HFF-Myc (cell line): Measurements from ENCODE around the gene SCTR.

Source experiments
- DNase-seq: peaks from one replicate; pipeline ENCODE4 v3.0.0-alpha.2; 2011; ENCODE audit warnings: low read depth; ENCODE audit errors: extremely low read depth
- H3K4me3 ChIP-seq: replicated peaks from 2 replicates; pipeline ENCODE4 v1.5.1; 2011; ENCODE audit warnings: low read depth, mild to moderate bottlenecking, control low read depth, low read length
- CTCF ChIP-seq: IDR thresholded peaks from 2 replicates; pipeline ENCODE4 v1.5.1; 2012; ENCODE audit warnings: mild to moderate bottlenecking, low read depth, low read length, control low read depth; ENCODE audit errors: missing control alignments

Gene SCTR

DNA sequence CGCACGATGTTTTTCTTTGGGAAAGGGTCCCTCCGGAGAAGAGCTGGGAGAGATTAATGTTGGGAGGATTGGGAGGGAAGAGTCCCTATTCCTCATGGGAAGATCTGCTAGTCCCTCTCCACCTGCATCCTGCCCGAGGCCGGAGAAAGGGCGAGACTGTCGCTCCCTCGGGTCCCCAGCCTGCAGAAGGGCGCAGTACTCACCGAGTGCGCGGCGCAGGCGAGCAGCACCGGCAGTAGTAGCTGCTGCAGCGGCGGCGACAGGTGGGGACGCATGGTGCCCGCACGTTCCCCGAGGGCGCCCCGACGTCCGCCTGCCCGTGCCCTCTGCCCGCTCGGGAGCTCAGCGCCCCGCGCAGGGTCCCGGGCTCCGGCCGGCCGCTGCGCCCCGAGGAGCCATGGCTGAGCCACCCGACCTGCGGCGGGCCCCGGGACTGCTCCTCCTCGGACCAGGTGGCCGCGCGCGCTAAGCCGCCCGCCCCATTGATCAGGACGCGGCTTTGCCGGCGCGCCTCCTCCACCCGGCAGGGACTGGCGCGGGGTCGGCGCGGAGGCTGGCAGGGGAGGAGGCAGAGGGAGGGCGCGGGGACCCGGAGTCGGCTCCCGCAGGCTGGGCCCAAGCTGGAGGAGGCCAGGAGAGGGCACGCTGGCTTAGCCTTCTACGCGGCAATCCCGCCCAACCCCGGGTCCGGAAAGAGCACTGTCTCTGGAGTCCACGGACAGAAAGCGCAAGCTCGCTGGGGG lies at the start of gene SCTR:
Gene SCTR, minus strand, starts transcription at position 532 of the 743 bp plus-strand sequence. Its CDS starts 257 bp downstream, at position 275.
- no peak within 1 kb of the TSS for H3K4me3 ChIP-seq
- no peak for DNase-seq
- TF ChIP-seq CTCF, result no peak

- TF ChIP-seq CTCF, result no peak
- no peak for DNase-seq
- no peak overlapping the region for H3K4me3 ChIP-seq
These were observed 43.0 kb upstream of the SCTR start for GRCh38 chr2:119567292-119567691.

DNA sequence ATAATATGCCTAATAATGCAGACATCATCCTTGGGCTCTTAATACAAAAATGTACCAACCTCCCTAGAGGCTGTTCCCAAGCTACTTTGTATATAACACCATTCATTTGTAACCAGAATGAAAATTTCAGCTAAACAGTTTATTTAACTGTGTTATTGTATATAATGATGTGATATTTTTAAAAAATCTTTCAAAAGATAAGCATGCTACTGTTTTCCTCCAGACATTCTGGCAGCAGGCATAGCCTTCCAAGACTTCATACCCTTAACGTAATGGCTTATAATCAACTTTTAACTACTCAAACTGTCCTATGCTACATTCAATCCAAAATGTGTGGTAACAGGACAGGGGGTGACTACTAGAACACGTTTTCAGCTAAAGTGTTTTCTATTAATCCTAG lies 41.2 kb upstream of the SCTR start:
- TF ChIP-seq CTCF, result no peak
- DNase-seq, result no peak
- no peak overlapping the region for H3K4me3 ChIP-seq

DNA sequence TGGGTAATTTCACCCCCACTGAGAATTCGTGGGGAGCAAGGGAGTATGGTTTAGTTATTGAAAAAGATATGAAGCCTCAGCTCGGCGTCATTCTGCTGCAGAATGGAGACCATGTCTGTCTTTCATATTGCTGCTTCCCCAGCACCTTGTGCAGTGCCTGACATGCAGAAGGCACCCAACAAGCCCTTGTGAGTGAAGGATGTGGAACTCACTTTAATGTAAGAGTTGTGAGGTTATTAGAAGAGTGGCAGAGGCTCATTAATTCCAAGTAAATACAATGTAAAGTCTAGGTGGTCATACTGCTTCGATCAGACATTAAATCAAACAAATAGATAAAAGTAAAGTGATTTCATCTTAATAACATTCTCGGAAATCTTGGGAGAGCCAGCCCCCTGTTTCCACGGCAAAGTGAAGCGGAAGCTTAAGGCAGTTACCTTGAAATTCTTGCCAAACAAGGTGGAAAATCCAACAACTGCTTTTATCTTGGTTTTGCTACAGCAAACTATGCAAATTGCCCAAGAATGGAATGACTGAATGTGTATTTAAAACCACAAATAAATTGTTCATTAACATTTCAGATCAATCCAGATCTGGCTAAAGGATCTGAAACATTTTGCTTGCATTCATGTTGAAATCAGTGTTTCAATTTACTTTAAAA lies 29.5 kb upstream of the SCTR start:
- TF ChIP-seq CTCF, result no peak
- no peak for DNase-seq
- H3K4me3 ChIP-seq, result no peak overlapping the region

- no peak for TF ChIP-seq CTCF
- DNase-seq, result no peak
- H3K4me3 ChIP-seq, result no peak overlapping the region
These were observed 28.6 kb upstream of the SCTR start for GRCh38 chr2:119552902-119553301.

DNA sequence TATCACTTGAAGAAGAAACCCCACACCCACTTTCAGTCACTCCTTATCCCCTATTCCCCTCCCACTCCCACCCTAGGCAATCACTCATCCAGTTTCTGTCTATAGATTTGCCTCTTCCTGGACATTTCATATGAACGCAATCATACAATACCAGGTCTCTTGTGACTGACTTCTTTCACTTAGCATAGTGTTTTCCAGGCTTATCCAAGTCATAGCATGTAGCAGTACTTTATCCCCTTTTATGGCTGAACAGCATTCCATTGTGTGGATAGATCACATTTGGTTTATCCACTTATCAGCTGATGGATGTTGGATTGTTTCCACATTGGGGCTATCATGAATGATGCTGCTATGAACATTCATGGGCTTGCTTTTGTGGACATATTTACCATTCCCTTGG lies 26.6 kb upstream of the SCTR start:
- no peak overlapping the region for H3K4me3 ChIP-seq
- TF ChIP-seq CTCF, result no peak
- DNase-seq, result no peak
